K562 (cell line): ENCODE data around the gene MLF1. TPM values are rescaled to one million over a fixed set of nuclear protein-coding genes. Genes with fewer than 3 reads are reported as not detected.

Experiments used
- ATAC-seq: fragments of 200-7000 bp; cut with Tn5 transposase; 3 replicates; pipeline ENCODE4 v1.9.1; 2020; ENCODE audit warnings: moderate library complexity
- BruUV-seq: library from RNA; stranded (reverse); fragments of 400-500 nt; replicated peaks from 2 replicates; lab custom pipeline; 2021; lab: Mats Ljungman, UMichigan
- CTCF ChIA-PET: fragments of 300-600 bp; formaldehyde crosslinking; extraction: SDS; loops from one replicate; lab custom pipeline; 2021; ENCODE audit warnings: low intra/inter-chr PET ratio; lab: Yijun Ruan, JAX
- POLR2A ChIA-PET: fragments of 300-600, 350-650 bp; sonication (Branson Sonifier 250); formaldehyde crosslinking; extraction: SDS; loops from one replicate; lab custom pipeline; 2021; ENCODE audit warnings: antibody characterized with exemption, inconsistent platforms; lab: Yijun Ruan, JAX
- DNase-seq, 4 experiments: peaks; one replicate each; pipeline versions ENCODE4 v3.0.0 to v3.0.0-alpha.2; 2011 to 2018; ENCODE audit warnings: low spot score in 3 of 4, mixed read lengths in 3 of 4; ENCODE audit errors: extremely low read depth in 1 of 4
- FAIRE-seq: peaks from 2 replicates; lab custom pipeline; 2011; peaks lifted over from hg19 to GRCh38; lab: Jason Lieb, UNC
- H2AFZ ChIP-seq: 2 replicates; pipeline ENCODE4 v1.6.0; 2011; ENCODE audit warnings: low read depth, low read length, control low read depth, inconsistent platforms
- H3K27ac ChIP-seq: fragments of 200-600 bp; 3 replicates; pipeline ENCODE4 v1.8.0; 2011; ENCODE audit warnings: low read depth, mild to moderate bottlenecking, control low read depth, inconsistent platforms, low read length, moderate library complexity, mixed read lengths; ENCODE audit errors: extremely low read depth
- H3K27me3 ChIP-seq, 2 experiments: fragments of 300-600 bp in 1 of 2; 2 replicates in 1 of 2; 3 replicates in 1 of 2; pipeline versions ENCODE4 v1.6.0 to v1.8.0; 2011; ENCODE audit warnings: inconsistent platforms in 2 of 2, low read length in 2 of 2, mild to moderate bottlenecking in 1 of 2, mixed read lengths in 1 of 2, moderate library complexity in 1 of 2; ENCODE audit not compliant: control insufficient read depth in 2 of 2, insufficient read depth in 2 of 2
- H3K36me3 ChIP-seq: fragments of 300-600 bp; 3 replicates; pipeline ENCODE4 v1.8.0; 2011; ENCODE audit warnings: mild to moderate bottlenecking, low read length, inconsistent platforms; ENCODE audit not compliant: control insufficient read depth, insufficient read depth
- H3K4me1 ChIP-seq, 2 experiments: fragments of 200-600 bp in 1 of 2; replicated peaks in 1 of 2; 2 replicates in 1 of 2; 3 replicates in 1 of 2; pipeline versions ENCODE4 v1.5.1 to v1.8.0; 2011; ENCODE audit warnings: inconsistent platforms in 2 of 2, low read length in 2 of 2, mild to moderate bottlenecking in 1 of 2, mixed read lengths in 1 of 2, moderate library complexity in 1 of 2; ENCODE audit not compliant: control insufficient read depth in 2 of 2, insufficient read depth in 2 of 2
- H3K4me2 ChIP-seq: 2 replicates; pipeline ENCODE4 v1.6.1; 2011; ENCODE audit warnings: low read length, control low read depth, inconsistent platforms, mixed read lengths; ENCODE audit not compliant: insufficient read depth
- H3K4me3 ChIP-seq: fragments of 200-600 bp; sonication (generic), shearing (Covaris generic); 2 replicates; pipeline ENCODE4 v1.5.1; 2016; ENCODE audit warnings: control low read depth, inconsistent platforms
- H3K79me2 ChIP-seq: fragments of 200-600 bp; 3 replicates; pipeline ENCODE4 v1.8.0; 2011; ENCODE audit warnings: low read length, inconsistent platforms; ENCODE audit not compliant: control insufficient read depth, insufficient read depth
- H3K9ac ChIP-seq, 2 experiments: 2 replicates each; pipeline versions ENCODE4 v1.6.0 to v1.6.1; 2011; ENCODE audit warnings: low read depth in 2 of 2, low read length in 2 of 2, control low read depth in 1 of 2, inconsistent platforms in 1 of 2, mild to moderate bottlenecking in 1 of 2, mixed read lengths in 1 of 2; ENCODE audit not compliant: insufficient read depth in 1 of 2
- H3K9me1 ChIP-seq: one replicate; pipeline ENCODE4 v1.6.0; 2011; ENCODE audit warnings: inconsistent platforms, mild to moderate bottlenecking, low read length, moderate library complexity; ENCODE audit not compliant: control insufficient read depth, insufficient read depth
- H3K9me3 ChIP-seq: replicated peaks from 2 replicates; pipeline ENCODE4 v1.5.1; 2011; ENCODE audit warnings: low read depth, low read length, inconsistent platforms; ENCODE audit not compliant: control insufficient read depth, insufficient read depth
- H4K20me1 ChIP-seq: replicated peaks from 2 replicates; pipeline ENCODE4 v1.6.1; 2011; ENCODE audit warnings: low read length, inconsistent platforms, mixed read lengths; ENCODE audit not compliant: control insufficient read depth, insufficient read depth
- BACH1 ChIP-seq: fragments of 200-800 bp; sonication (Bioruptor generic); IDR thresholded peaks from 2 replicates; pipeline ENCODE4 v1.6.1; 2016; ENCODE audit warnings: missing genetic modification characterization, missing compliant biosample characterization
- FOXJ2 ChIP-seq: fragments of 200-800 bp; sonication (Bioruptor generic); IDR thresholded peaks from 2 replicates; pipeline ENCODE4 v1.6.1; 2016; ENCODE audit warnings: missing genetic modification characterization, missing compliant biosample characterization
- HMG20A ChIP-seq: fragments of 450-650 bp; formaldehyde crosslinking; conservative IDR thresholded peaks from 2 replicates; pipeline ENCODE4 v1.4.0; 2020; ENCODE audit warnings: mild to moderate bottlenecking, mixed read lengths
- HNRNPLL ChIP-seq: fragments of 200-400 bp; formaldehyde crosslinking; IDR thresholded peaks from 2 replicates; pipeline ENCODE4 v1.6.1; 2017; ENCODE audit warnings: low read length, low read depth, mild to moderate bottlenecking; ENCODE audit not compliant: poor library complexity, severe bottlenecking
- ID3 ChIP-seq, 2 experiments: fragments of 250-450 bp in 1 of 2; fragments of 450-650 bp in 1 of 2; sonication (Bioruptor Pico) in 1 of 2; IDR thresholded peaks; 2 replicates each; pipeline versions ENCODE4 v1.6.1 to v1.8.0; 2016 to 2021; ENCODE audit warnings: mild to moderate bottlenecking in 2 of 2, moderate library complexity in 2 of 2, missing compliant biosample characterization in 1 of 2, missing genetic modification characterization in 1 of 2
- IFI16 ChIP-seq: fragments of 250-450 bp; sonication (Bioruptor Pico); IDR thresholded peaks from 2 replicates; pipeline ENCODE4 v2.1.2; 2022; ENCODE audit warnings: mild to moderate bottlenecking, inconsistent platforms
- PYGO2 ChIP-seq: fragments of 450-650 bp; IDR thresholded peaks from 2 replicates; pipeline ENCODE4 v1.6.1; 2016; ENCODE audit warnings: mild to moderate bottlenecking, missing genetic modification characterization, moderate library complexity, missing compliant biosample characterization
- SOX6 ChIP-seq: fragments of 450-650 bp; IDR thresholded peaks from 2 replicates; pipeline ENCODE4 v1.6.1; 2014; ENCODE audit warnings: mild to moderate bottlenecking
- TRIM28 ChIP-seq: fragments of 450-650 bp; IDR thresholded peaks from 2 replicates; pipeline ENCODE4 v1.6.1; 2017
- ZNF583 ChIP-seq: fragments of 250-450 bp; sonication (Bioruptor Pico); IDR thresholded peaks from 2 replicates; pipeline ENCODE4 v1.4.0; 2020
- ZNF766 ChIP-seq: fragments of 200-800 bp; sonication (Bioruptor generic); conservative IDR thresholded peaks from 2 replicates; pipeline ENCODE4 v1.6.1; 2016; ENCODE audit warnings: missing genetic modification characterization, missing compliant biosample characterization
- WGBS: fragments of 100-300 bp; shearing (Covaris generic); methylation state at CpG from one replicate; pipeline ENCODE4 v1.1.6; 2016; ENCODE audit warnings: low coverage, mixed read lengths; ENCODE audit not compliant: insufficient coverage; ENCODE audit errors: missing lambda C conversion rate; 5-methylcytosine and 5-hydroxymethylcytosine counted together
- in situ Hi-C: fragments of 300-500 bp; cut with MboI; formaldehyde crosslinking; loops from 4 replicates; pipeline ENCODE4 v1.15.0; 2018; ENCODE audit warnings: inconsistent platforms, mixed read lengths
- intact Hi-C: fragments of 100-400 bp; cut with micrococcal nuclease; formaldehyde crosslinking; loops from 2 replicates; pipeline ENCODE4 v1.14.2; 2022
- polyA plus RNA-seq, 8 experiments: library from polyadenylated mRNA; depleted of rRNA in 4 of 8; stranded (reverse) in 5 of 8; unstranded in 3 of 8; fragments of >200 nt; fragmentation: Nextera tagmentation in 2 of 8; fragmentation: Illumina TruSeq in 1 of 8; extraction: Ambion mirVana in 2 of 8; extraction: Trizol in 1 of 8; gene quantifications; 2 replicates each; pipeline versions ENCODE4 v1.2.1 to v1.2.3, GENCODE V29; 2011 to 2014; ENCODE audit warnings: inconsistent platforms in 1 of 8, missing spikeins in 1 of 8
- total RNA-seq, 7 experiments: library from RNA; depleted of rRNA in 6 of 7; stranded (reverse); fragments of >200 nt in 6 of 7; fragmentation: Illumina TruSeq in 2 of 7; extraction: Trizol in 2 of 7; gene quantifications; 2 replicates each; pipeline versions ENCODE4 v1.2.1 to v1.2.3, GENCODE V29; 2011 to 2021; ENCODE audit warnings: low replicate concordance in 1 of 7
- TF ChIP-seq, protein P1 (sequence below): sonication (generic); formaldehyde crosslinking; IDR thresholded peaks from 2 replicates; pipeline ENCODE4 v1.8.0; 2023; ENCODE audit warnings: missing genetic modification reagents, mild to moderate bottlenecking, borderline replicate concordance
- TF ChIP-seq, protein P2 (sequence below), 3 experiments: fragments of 200-800 bp in 1 of 3; sonication (Bioruptor generic) in 1 of 3; sonication (generic) in 1 of 3; formaldehyde crosslinking in 1 of 3; IDR thresholded peaks; 2 replicates each; pipeline versions ENCODE4 v1.6.1 to v1.8.0; 2016 to 2022; ENCODE audit warnings: mild to moderate bottlenecking in 2 of 3, missing compliant biosample characterization in 2 of 3, missing genetic modification characterization in 2 of 3, missing genetic modification reagents in 1 of 3

Gene MLF1
- total and polyA plus RNA-seq, 9 of the 15 experiments (the other 6 are each of a cell fraction or from before 2014, with no cell fraction given): 20.4 to 71.0 (median 27.1) TPM

- H4K20me1 ChIP-seq: no peaks in the 10 kb centered on the region
- no peak overlapping the region for H3K27ac ChIP-seq
- intact Hi-C loops (no loop called here), in situ Hi-C loops (loop anchor here (5.0 kb wide), 1 partner anchor 99 kb away; no protein-coding TSS in a partner anchor)
- no peak overlapping the region for H3K9ac ChIP-seq
- 73% methylated on average over 4 of the region's 4 CpGs for WGBS
- no peaks in the 10 kb centered on the region for H3K4me1 ChIP-seq
- no peak for FAIRE-seq
- DNase-seq: no peak
- H3K9me3 ChIP-seq: no peaks in the 10 kb centered on the region
- H3K27me3 ChIP-seq: no peaks in the 10 kb centered on the region
- H3K4me3 ChIP-seq: no peak overlapping the region
- H3K4me2 ChIP-seq: no peak overlapping the region
- CTCF ChIA-PET: no interaction called here
- no peaks in the 10 kb centered on the region for H3K9me1 ChIP-seq
- no peak for ATAC-seq
- no peak overlapping the region for H2AFZ ChIP-seq
- peaks cover 7% of the 10 kb centered on the region; the same call in 1 of the 3 replicates for H3K36me3 ChIP-seq
- no TSS peak for BruUV-seq
- POLR2A ChIA-PET: interaction anchor here (1.2 kb wide), 1 partner anchor 22 kb away, joined by 5 read pairs; the partner anchor contains the start of gene MLF1
- H3K79me2 ChIP-seq: no peaks in the 10 kb centered on the region
- TF ChIP-seq SOX6 (no peak), ZNF583 (no peak), ZNF766 (no peak), TRIM28 (no peak), BACH1 (tag) (no peak), PYGO2 (tag) (no peak), HMG20A (CRISPR knock-in tag) (no peak), FOXJ2 (tag) (no peak), HNRNPLL (no peak), IFI16 (CRISPR knock-in tag) (no peak), ID3 (CRISPR knock-in tag; IDR thresholded peaks at IDR 0.05) (no peak), ID3 (tag; IDR thresholded peaks at IDR 0.05) (no peak)
- TF ChIP-seq, protein P1, sequence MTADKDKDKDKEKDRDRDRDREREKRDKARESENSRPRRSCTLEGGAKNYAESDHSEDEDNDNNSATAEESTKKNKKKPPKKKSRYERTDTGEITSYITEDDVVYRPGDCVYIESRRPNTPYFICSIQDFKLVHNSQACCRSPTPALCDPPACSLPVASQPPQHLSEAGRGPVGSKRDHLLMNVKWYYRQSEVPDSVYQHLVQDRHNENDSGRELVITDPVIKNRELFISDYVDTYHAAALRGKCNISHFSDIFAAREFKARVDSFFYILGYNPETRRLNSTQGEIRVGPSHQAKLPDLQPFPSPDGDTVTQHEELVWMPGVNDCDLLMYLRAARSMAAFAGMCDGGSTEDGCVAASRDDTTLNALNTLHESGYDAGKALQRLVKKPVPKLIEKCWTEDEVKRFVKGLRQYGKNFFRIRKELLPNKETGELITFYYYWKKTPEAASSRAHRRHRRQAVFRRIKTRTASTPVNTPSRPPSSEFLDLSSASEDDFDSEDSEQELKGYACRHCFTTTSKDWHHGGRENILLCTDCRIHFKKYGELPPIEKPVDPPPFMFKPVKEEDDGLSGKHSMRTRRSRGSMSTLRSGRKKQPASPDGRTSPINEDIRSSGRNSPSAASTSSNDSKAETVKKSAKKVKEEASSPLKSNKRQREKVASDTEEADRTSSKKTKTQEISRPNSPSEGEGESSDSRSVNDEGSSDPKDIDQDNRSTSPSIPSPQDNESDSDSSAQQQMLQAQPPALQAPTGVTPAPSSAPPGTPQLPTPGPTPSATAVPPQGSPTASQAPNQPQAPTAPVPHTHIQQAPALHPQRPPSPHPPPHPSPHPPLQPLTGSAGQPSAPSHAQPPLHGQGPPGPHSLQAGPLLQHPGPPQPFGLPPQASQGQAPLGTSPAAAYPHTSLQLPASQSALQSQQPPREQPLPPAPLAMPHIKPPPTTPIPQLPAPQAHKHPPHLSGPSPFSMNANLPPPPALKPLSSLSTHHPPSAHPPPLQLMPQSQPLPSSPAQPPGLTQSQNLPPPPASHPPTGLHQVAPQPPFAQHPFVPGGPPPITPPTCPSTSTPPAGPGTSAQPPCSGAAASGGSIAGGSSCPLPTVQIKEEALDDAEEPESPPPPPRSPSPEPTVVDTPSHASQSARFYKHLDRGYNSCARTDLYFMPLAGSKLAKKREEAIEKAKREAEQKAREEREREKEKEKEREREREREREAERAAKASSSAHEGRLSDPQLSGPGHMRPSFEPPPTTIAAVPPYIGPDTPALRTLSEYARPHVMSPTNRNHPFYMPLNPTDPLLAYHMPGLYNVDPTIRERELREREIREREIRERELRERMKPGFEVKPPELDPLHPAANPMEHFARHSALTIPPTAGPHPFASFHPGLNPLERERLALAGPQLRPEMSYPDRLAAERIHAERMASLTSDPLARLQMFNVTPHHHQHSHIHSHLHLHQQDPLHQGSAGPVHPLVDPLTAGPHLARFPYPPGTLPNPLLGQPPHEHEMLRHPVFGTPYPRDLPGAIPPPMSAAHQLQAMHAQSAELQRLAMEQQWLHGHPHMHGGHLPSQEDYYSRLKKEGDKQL (CRISPR knock-in tag): no peak
- TF ChIP-seq, protein P2, sequence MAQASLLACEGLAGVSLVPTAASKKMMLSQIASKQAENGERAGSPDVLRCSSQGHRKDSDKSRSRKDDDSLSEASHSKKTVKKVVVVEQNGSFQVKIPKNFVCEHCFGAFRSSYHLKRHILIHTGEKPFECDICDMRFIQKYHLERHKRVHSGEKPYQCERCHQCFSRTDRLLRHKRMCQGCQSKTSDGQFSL (CRISPR knock-in tag; IDR thresholded peaks at IDR 0.05): no peak
- TF ChIP-seq, protein P2 (tag; IDR thresholded peaks at IDR 0.05): no peak
Observed at GRCh38 chr3:158548691-158549090, 22.3 kb upstream of the MLF1 start.
